Measurements from ENCODE around the gene CD52.

CD52 gene

GRCh38 chr1:26361605-26362122, 43.9 kb downstream of the CD52 start:
- no peak for DNase-seq (ENCODE audit: extremely low read depth, low read depth)
- TF ChIP-seq CTCF (IDR thresholded peaks at IDR 0.05; ENCODE audit: low read depth, low read length): no peak

- no peak for TF ChIP-seq CTCF (IDR thresholded peaks at IDR 0.05; ENCODE audit: low read depth, low read length)
- no peak for DNase-seq (ENCODE audit: extremely low read depth, low read depth)
These were observed 44.6 kb downstream of the CD52 start for GRCh38 chr1:26362331-26362730.

GRCh38 chr1:26363549-26364448, 46.0 kb downstream of the CD52 start:
- no peak for DNase-seq (ENCODE audit: extremely low read depth, low read depth)
- TF ChIP-seq CTCF (IDR thresholded peaks at IDR 0.05; ENCODE audit: low read depth, low read length): peak; percentile 97

GRCh38 chr1:26364956-26365355, 47.2 kb downstream of the CD52 start:
- TF ChIP-seq CTCF (IDR thresholded peaks at IDR 0.05; ENCODE audit: low read depth, low read length): no peak
- DNase-seq (ENCODE audit: extremely low read depth, low read depth): no peak

- TF ChIP-seq CTCF (IDR thresholded peaks at IDR 0.05; ENCODE audit: low read depth, low read length): no peak
- no peak for DNase-seq (ENCODE audit: extremely low read depth, low read depth)
These were observed 49.7 kb downstream of the CD52 start for GRCh38 chr1:26367441-26367840.

GRCh38 chr1:26368006-26368405, 50.2 kb downstream of the CD52 start:
- TF ChIP-seq CTCF (IDR thresholded peaks at IDR 0.05; ENCODE audit: low read depth, low read length): no peak
- DNase-seq (ENCODE audit: extremely low read depth, low read depth): no peak

- no peak for TF ChIP-seq CTCF (IDR thresholded peaks at IDR 0.05; ENCODE audit: low read depth, low read length)
- no peak for DNase-seq (ENCODE audit: extremely low read depth, low read depth)
These were observed 50.7 kb downstream of the CD52 start for GRCh38 chr1:26368486-26368885.
